GM06990 (cell line): ENCODE results near the gene ITK.

ENCODE experiments used
- DNase-seq: peaks from one replicate; pipeline ENCODE4 v3.0.0-alpha.2; 2011; ENCODE audit not compliant: insufficient read length; ENCODE audit errors: extremely low read depth
- H3K27me3 ChIP-seq: replicated peaks from 2 replicates; pipeline ENCODE4 v1.6.0; 2011; ENCODE audit warnings: low read length; ENCODE audit not compliant: control insufficient read depth, insufficient read depth
- H3K36me3 ChIP-seq: 2 replicates; pipeline ENCODE4 v1.5.1; 2011; ENCODE audit warnings: low read length; ENCODE audit not compliant: control insufficient read depth, insufficient read depth
- H3K4me3 ChIP-seq: replicated peaks from 2 replicates; pipeline ENCODE4 v1.5.1; 2011; ENCODE audit warnings: low read depth, mild to moderate bottlenecking, control low read depth, low read length
- CTCF ChIP-seq: IDR thresholded peaks from 2 replicates; pipeline ENCODE4 v1.5.1; 2011; ENCODE audit warnings: low read length, control low read depth, mild to moderate bottlenecking, inconsistent platforms; ENCODE audit not compliant: insufficient read depth, poor library complexity, severe bottlenecking

Gene ITK

GRCh38 chr5:157180374-157181264, at the start of gene ITK:
Gene ITK (plus strand): TSS chr5:157180840. CDS start chr5:157180978, 138 bp downstream.
- H3K4me3 ChIP-seq = no peak within 1 kb of the TSS
- TF ChIP-seq CTCF = no peak
- no peak for DNase-seq
- H3K27me3 ChIP-seq = no peaks in the 10 kb centered on the region
- no peaks in the 10 kb centered on the region for H3K36me3 ChIP-seq

- no peaks in the 10 kb centered on the region for H3K27me3 ChIP-seq
- no peak for TF ChIP-seq CTCF
- no peaks in the 10 kb centered on the region; the same call in 1 of the 2 replicates for H3K36me3 ChIP-seq
- DNase-seq = no peak
- H3K4me3 ChIP-seq = no peak overlapping the region
Measured at GRCh38 chr5:157130925-157131324, 49.7 kb upstream of the ITK start.

GRCh38 chr5:157132281-157132612, 48.4 kb upstream of the ITK start:
- Histone ChIP-seq H3K4me3 (no peak overlapping the region), H3K36me3 (no peaks in the 10 kb centered on the region; the same call in 1 of the 2 replicates), H3K27me3 (no peaks in the 10 kb centered on the region)
- TF ChIP-seq CTCF = no peak
- no peak for DNase-seq

- no peak for DNase-seq
- no peak for TF ChIP-seq CTCF
- no peaks in the 10 kb centered on the region; the same call in 1 of the 2 replicates for H3K36me3 ChIP-seq
- no peaks in the 10 kb centered on the region for H3K27me3 ChIP-seq
- H3K4me3 ChIP-seq = no peak overlapping the region
Measured at GRCh38 chr5:157137691-157138090, 42.9 kb upstream of the ITK start.

GRCh38 chr5:157142317-157143126, 38.1 kb upstream of the ITK start, which contains the start of gene MED7:
Gene MED7 (minus strand): TSS chr5:157142865. CDS start chr5:157139431, 3,434 bp downstream.
- TF ChIP-seq CTCF = no peak
- Histone ChIP-seq H3K4me3 (peak within 1 kb of the TSS; percentile 73), H3K27me3 (no peaks in the 10 kb centered on the region), H3K36me3 (no peaks in the 10 kb centered on the region)
- DNase-seq = peak; percentile 88
